AG04449 (cell line): ENCODE results near the gene SESN2.

ENCODE experiments used
- CTCF ChIA-PET: fragments of 350-600 bp; formaldehyde crosslinking; extraction: SDS; loops from one replicate; lab custom pipeline; 2021; ENCODE audit warnings: antibody characterized with exemption; lab: Yijun Ruan, JAX
- POLR2A ChIA-PET: fragments of 400-600, 350-600 bp; formaldehyde crosslinking; extraction: SDS; loops from one replicate; lab custom pipeline; 2020; ENCODE audit warnings: antibody characterized with exemption, inconsistent platforms; lab: Yijun Ruan, JAX
- DNase-seq: peaks from one replicate; pipeline ENCODE4 v3.0.0-alpha.2; 2010; ENCODE audit warnings: low read depth, low spot score
- H3K4me3 ChIP-seq: 2 replicates; pipeline ENCODE4 v1.5.1; 2011; ENCODE audit warnings: low read depth, mild to moderate bottlenecking, control low read depth, low read length
- CTCF ChIP-seq: IDR thresholded peaks from one replicate; pipeline ENCODE4 v1.5.1; 2011; ENCODE audit warnings: mild to moderate bottlenecking, moderate library complexity, low read length, control low read depth, inconsistent platforms; ENCODE audit not compliant: insufficient read depth; ENCODE audit errors: missing control alignments

SESN2 gene

GRCh38 chr1:28266920-28267322 is 7.6 kb downstream of the SESN2 start:
- ChIA-PET CTCF (interaction anchor here (1.0 to 12.3 kb wide), 5 partner anchors 9 to 336 kb away, joined by 3 to 148 read pairs (median 3); no protein-coding TSS in a partner anchor), POLR2A (interaction anchor here (0.7 to 0.9 kb wide), 2 partner anchors 13 to 18 kb away, joined by 3 to 4 read pairs; no protein-coding TSS in a partner anchor)
- DNase-seq, result no peak
- H3K4me3 ChIP-seq, result no peak overlapping the region
- no peak for TF ChIP-seq CTCF

DNA sequence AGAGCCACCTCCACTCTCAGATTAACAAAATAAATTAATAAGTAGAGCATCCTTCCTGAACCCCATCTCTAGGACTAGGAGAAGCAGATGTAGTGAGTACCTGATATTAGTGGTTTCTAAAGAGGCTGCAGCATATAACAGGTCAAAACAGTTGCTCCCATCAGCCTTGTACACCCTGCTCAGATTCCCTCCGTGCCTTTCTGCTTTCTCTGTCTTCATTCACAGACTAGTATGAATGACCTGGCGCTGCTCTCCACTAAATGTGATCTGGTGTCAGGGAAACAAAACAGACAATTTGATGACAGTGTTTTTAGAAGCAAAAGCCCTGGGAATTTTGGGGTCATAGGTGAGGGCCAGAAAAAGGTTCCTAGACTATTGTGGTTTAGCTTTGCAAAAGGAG is 8.3 kb downstream of the SESN2 start:
- POLR2A ChIA-PET, result interaction anchor here (0.7 to 1.6 kb wide), 2 partner anchors 8 to 19 kb away, joined by 4 read pairs; partner anchors contain the start of gene SESN2
- TF ChIP-seq CTCF, result no peak
- no peak overlapping the region for H3K4me3 ChIP-seq
- CTCF ChIA-PET, result interaction anchor here (1.6 to 12.3 kb wide), 2 partner anchors 12 to 19 kb away, joined by 4 to 148 read pairs; no protein-coding TSS in a partner anchor
- DNase-seq, result no peak

GRCh38 chr1:28269529-28269928 is 10.2 kb downstream of the SESN2 start:
- DNase-seq, result no peak
- TF ChIP-seq CTCF, result no peak
- CTCF ChIA-PET, result interaction anchor here (1.7 to 2.3 kb wide), 2 partner anchors 8 to 21 kb away, joined by 5 to 11 read pairs; no protein-coding TSS in a partner anchor
- no peak overlapping the region for H3K4me3 ChIP-seq
- POLR2A ChIA-PET, result no interaction called here

GRCh38 chr1:28272215-28272852 is 13.0 kb downstream of the SESN2 start:
- no peak for DNase-seq
- no peak for TF ChIP-seq CTCF
- no peak overlapping the region for H3K4me3 ChIP-seq
- POLR2A ChIA-PET, result interaction anchor here (2.4 kb wide), 1 partner anchor 10 kb away, joined by 9 read pairs; no protein-coding TSS in a partner anchor
- CTCF ChIA-PET, result interaction anchor here (1.2 to 2.0 kb wide), 3 partner anchors 11 to 88 kb away, joined by 3 to 7 read pairs (median 7); no protein-coding TSS in a partner anchor

DNA sequence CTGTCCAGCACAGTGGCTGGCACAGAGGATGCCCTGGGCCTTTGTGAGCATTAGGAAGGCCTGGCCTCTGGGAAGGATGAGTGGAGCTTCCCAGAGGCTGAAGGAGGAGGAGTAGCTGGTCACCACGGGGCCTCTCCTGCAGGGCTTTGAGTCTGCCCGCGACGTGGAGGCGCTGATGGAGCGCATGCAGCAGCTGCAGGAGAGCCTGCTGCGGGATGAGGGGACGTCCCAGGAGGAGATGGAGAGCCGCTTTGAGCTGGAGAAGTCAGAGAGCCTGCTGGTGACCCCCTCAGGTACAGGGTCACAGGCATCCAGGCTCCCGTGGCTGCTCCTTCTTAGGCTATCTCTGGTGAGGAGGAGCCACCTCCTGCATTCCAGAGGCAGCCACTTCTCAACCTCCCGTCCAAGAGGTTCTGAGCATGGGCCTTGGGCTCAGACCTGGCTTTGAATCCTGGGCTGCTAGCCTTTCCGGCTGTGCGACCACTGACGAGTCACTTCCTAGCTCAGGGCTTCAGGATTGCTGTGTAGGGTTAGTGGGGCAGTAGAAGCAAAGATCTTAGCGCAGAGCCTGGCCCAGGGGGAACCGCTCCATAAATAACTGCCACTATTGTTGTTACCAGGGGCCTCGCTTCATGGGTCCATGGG is 14.0 kb downstream of the SESN2 start:
- TF ChIP-seq CTCF, result no peak
- POLR2A ChIA-PET, result interaction anchor here (0.8 to 2.4 kb wide), 3 partner anchors 11 to 14 kb away, joined by 3 to 9 read pairs (median 4); no protein-coding TSS in a partner anchor
- CTCF ChIA-PET, result interaction anchor here (1.2 to 3.1 kb wide), 4 partner anchors 12 to 87 kb away, joined by 3 to 15 read pairs (median 7); no protein-coding TSS in a partner anchor

More for the DNA sequence above, 14.0 kb downstream of the SESN2 start:
- DNase-seq, result no peak
- H3K4me3 ChIP-seq, result no peak overlapping the region
